Measurements from ENCODE around the gene RAB29. TPM values are rescaled to one million over a fixed set of nuclear protein-coding genes. Genes with fewer than 3 reads are reported as not detected.

RAB29 gene
- total and polyA plus RNA-seq, 9 of the 15 experiments (the other 6 are each of a cell fraction or from before 2014, with no cell fraction given): 6.3 to 17.6 (median 8.0) TPM

- TF ChIP-seq ZNF76 (CRISPR knock-in tag; IDR thresholded peaks at IDR 0.05; ENCODE audit: borderline replicate concordance): no peak
- no peak for TF ChIP-seq CHD4 (IDR thresholded peaks at IDR 0.05; ENCODE audit: insufficient read depth, insufficient replicate concordance, low read depth, low read length, poor library complexity, severe bottlenecking)
- TF ChIP-seq, protein P1, sequence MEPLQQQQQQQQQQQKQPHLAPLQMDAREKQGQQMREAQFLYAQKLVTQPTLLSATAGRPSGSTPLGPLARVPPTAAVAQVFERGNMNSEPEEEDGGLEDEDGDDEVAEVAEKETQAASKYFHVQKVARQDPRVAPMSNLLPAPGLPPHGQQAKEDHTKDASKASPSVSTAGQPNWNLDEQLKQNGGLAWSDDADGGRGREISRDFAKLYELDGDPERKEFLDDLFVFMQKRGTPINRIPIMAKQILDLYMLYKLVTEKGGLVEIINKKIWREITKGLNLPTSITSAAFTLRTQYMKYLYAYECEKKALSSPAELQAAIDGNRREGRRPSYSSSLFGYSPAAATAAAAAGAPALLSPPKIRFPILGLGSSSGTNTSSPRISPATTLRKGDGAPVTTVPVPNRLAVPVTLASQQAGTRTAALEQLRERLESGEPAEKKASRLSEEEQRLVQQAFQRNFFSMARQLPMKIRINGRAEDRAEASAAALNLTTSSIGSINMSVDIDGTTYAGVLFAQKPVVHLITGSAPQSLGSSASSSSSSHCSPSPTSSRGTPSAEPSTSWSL (CRISPR knock-in tag; IDR thresholded peaks at IDR 0.05; ENCODE audit: borderline replicate concordance): no peak
- TF ChIP-seq SRSF9 (IDR thresholded peaks at IDR 0.05; ENCODE audit: borderline replicate concordance, low read depth, low read length): no peak
- TF ChIP-seq MYBL2 (IDR thresholded peaks at IDR 0.05; ENCODE audit: low read depth): no peak
- TF ChIP-seq MYBL2 (CRISPR knock-in tag; IDR thresholded peaks at IDR 0.05; ENCODE audit: borderline replicate concordance): no peak
- TF ChIP-seq ZFX (CRISPR knock-in tag; IDR thresholded peaks at IDR 0.05): peak; percentile 38; the same call in 1 of the 2 replicates
- no peak for TF ChIP-seq ESRRB (CRISPR knock-in tag; IDR thresholded peaks at IDR 0.05; ENCODE audit: borderline replicate concordance)
- TF ChIP-seq MAFK (IDR thresholded peaks at IDR 0.05; ENCODE audit: low read length): no peak
- TF ChIP-seq TEAD2 (tag; IDR thresholded peaks at IDR 0.05): no peak
- no peak for TF ChIP-seq RBM22 (IDR thresholded peaks at IDR 0.05; ENCODE audit: low read depth, low read length, poor library complexity, severe bottlenecking)
- TF ChIP-seq TARDBP (IDR thresholded peaks at IDR 0.05): peak; percentile 29; the same call in 1 of the 2 replicates
- TF ChIP-seq, protein P2, sequence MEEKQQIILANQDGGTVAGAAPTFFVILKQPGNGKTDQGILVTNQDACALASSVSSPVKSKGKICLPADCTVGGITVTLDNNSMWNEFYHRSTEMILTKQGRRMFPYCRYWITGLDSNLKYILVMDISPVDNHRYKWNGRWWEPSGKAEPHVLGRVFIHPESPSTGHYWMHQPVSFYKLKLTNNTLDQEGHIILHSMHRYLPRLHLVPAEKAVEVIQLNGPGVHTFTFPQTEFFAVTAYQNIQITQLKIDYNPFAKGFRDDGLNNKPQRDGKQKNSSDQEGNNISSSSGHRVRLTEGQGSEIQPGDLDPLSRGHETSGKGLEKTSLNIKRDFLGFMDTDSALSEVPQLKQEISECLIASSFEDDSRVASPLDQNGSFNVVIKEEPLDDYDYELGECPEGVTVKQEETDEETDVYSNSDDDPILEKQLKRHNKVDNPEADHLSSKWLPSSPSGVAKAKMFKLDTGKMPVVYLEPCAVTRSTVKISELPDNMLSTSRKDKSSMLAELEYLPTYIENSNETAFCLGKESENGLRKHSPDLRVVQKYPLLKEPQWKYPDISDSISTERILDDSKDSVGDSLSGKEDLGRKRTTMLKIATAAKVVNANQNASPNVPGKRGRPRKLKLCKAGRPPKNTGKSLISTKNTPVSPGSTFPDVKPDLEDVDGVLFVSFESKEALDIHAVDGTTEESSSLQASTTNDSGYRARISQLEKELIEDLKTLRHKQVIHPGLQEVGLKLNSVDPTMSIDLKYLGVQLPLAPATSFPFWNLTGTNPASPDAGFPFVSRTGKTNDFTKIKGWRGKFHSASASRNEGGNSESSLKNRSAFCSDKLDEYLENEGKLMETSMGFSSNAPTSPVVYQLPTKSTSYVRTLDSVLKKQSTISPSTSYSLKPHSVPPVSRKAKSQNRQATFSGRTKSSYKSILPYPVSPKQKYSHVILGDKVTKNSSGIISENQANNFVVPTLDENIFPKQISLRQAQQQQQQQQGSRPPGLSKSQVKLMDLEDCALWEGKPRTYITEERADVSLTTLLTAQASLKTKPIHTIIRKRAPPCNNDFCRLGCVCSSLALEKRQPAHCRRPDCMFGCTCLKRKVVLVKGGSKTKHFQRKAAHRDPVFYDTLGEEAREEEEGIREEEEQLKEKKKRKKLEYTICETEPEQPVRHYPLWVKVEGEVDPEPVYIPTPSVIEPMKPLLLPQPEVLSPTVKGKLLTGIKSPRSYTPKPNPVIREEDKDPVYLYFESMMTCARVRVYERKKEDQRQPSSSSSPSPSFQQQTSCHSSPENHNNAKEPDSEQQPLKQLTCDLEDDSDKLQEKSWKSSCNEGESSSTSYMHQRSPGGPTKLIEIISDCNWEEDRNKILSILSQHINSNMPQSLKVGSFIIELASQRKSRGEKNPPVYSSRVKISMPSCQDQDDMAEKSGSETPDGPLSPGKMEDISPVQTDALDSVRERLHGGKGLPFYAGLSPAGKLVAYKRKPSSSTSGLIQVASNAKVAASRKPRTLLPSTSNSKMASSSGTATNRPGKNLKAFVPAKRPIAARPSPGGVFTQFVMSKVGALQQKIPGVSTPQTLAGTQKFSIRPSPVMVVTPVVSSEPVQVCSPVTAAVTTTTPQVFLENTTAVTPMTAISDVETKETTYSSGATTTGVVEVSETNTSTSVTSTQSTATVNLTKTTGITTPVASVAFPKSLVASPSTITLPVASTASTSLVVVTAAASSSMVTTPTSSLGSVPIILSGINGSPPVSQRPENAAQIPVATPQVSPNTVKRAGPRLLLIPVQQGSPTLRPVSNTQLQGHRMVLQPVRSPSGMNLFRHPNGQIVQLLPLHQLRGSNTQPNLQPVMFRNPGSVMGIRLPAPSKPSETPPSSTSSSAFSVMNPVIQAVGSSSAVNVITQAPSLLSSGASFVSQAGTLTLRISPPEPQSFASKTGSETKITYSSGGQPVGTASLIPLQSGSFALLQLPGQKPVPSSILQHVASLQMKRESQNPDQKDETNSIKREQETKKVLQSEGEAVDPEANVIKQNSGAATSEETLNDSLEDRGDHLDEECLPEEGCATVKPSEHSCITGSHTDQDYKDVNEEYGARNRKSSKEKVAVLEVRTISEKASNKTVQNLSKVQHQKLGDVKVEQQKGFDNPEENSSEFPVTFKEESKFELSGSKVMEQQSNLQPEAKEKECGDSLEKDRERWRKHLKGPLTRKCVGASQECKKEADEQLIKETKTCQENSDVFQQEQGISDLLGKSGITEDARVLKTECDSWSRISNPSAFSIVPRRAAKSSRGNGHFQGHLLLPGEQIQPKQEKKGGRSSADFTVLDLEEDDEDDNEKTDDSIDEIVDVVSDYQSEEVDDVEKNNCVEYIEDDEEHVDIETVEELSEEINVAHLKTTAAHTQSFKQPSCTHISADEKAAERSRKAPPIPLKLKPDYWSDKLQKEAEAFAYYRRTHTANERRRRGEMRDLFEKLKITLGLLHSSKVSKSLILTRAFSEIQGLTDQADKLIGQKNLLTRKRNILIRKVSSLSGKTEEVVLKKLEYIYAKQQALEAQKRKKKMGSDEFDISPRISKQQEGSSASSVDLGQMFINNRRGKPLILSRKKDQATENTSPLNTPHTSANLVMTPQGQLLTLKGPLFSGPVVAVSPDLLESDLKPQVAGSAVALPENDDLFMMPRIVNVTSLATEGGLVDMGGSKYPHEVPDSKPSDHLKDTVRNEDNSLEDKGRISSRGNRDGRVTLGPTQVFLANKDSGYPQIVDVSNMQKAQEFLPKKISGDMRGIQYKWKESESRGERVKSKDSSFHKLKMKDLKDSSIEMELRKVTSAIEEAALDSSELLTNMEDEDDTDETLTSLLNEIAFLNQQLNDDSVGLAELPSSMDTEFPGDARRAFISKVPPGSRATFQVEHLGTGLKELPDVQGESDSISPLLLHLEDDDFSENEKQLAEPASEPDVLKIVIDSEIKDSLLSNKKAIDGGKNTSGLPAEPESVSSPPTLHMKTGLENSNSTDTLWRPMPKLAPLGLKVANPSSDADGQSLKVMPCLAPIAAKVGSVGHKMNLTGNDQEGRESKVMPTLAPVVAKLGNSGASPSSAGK (IDR thresholded peaks at IDR 0.05): no peak
- 0 out of 2 replicates have a peak, but pooled peaks have one; percentile 14 for TF ChIP-seq MTA1 (IDR thresholded peaks at IDR 0.05; ENCODE audit: borderline replicate concordance)
Observed at GRCh38 chr1:205812878-205813754, 37.8 kb upstream of the RAB29 start, which contains the start of gene SLC41A1 (continued).

All from K562 (cell line).